Posterior cingulate gyrus (tissue), 11 donors: ENCODE results near the gene TSPO.

ENCODE experiments used
- DNase-seq, 10 donors: peaks; one replicate each; pipeline versions ENCODE4 v3.0.0 to v3.0.0-alpha.2; 2020 to 2021; ENCODE audit warnings: mixed read lengths in 3 of 10
- intact Hi-C: fragments of 100-400 bp; cut with DNase I; formaldehyde crosslinking; loops from one replicate; pipeline ENCODE4 v1.15.1; 2023

Gene TSPO

GRCh38 chr22:43210631-43211515 lies 59.5 kb downstream of the TSPO start:
- peak in 3 of 10 donors; percentile 64 to 75 (median 75) for DNase-seq
- intact Hi-C loops, result no loop called here

GRCh38 chr22:43211941-43212433 lies 60.6 kb downstream of the TSPO start:
- intact Hi-C loops, result no loop called here
- DNase-seq, result peak in 2 of 10 donors; percentile 12 to 58

- peak in 3 of 10 donors; percentile 54 to 83 (median 75) for DNase-seq
- intact Hi-C loops, result no loop called here
Observed at GRCh38 chr22:43212434-43212952, 61.1 kb downstream of the TSPO start.
